H9 (cell line): ENCODE measurements around the gene UCP3. TPM values are rescaled to one million over a fixed set of nuclear protein-coding genes. Genes with fewer than 3 reads are reported as not detected.

Experiments
- DNase-seq: peaks from one replicate; pipeline ENCODE4 v3.0.0-alpha.2; 2017
- H2AFZ ChIP-seq: one replicate; pipeline ENCODE4 v1.6.1; 2013; ENCODE audit warnings: mild to moderate bottlenecking, low read length, control low read depth, moderate library complexity
- H2AK5ac ChIP-seq: 2 replicates; pipeline ENCODE4 v1.6.1; 2013; ENCODE audit warnings: low read length, control low read depth, mixed read lengths; ENCODE audit not compliant: insufficient read length
- H2BK120ac ChIP-seq: one replicate; pipeline ENCODE4 v1.6.1; 2013; ENCODE audit warnings: low read depth, mild to moderate bottlenecking, low read length, control low read depth, inconsistent platforms; ENCODE audit not compliant: poor library complexity, severe bottlenecking
- H2BK12ac ChIP-seq: 2 replicates; pipeline ENCODE4 v1.6.1; 2013; ENCODE audit warnings: low read length, control low read depth, mixed read lengths, low read depth; ENCODE audit not compliant: insufficient read length
- H2BK15ac ChIP-seq: 2 replicates; pipeline ENCODE4 v1.6.1; 2013; ENCODE audit warnings: low read depth, low read length, control low read depth
- H2BK20ac ChIP-seq: one replicate; pipeline ENCODE4 v1.6.1; 2013; ENCODE audit warnings: low read depth, mild to moderate bottlenecking, low read length, control low read depth, inconsistent platforms; ENCODE audit not compliant: poor library complexity, severe bottlenecking
- H2BK5ac ChIP-seq: 2 replicates; pipeline ENCODE4 v1.6.1; 2013; ENCODE audit warnings: low read length, control low read depth, mixed read lengths; ENCODE audit not compliant: insufficient read length
- H3K14ac ChIP-seq: 2 replicates; pipeline ENCODE4 v1.6.1; 2013; ENCODE audit warnings: low read length, control low read depth; ENCODE audit not compliant: insufficient read depth
- H3K18ac ChIP-seq: 2 replicates; pipeline ENCODE4 v1.6.1; 2013; ENCODE audit warnings: low read depth, mild to moderate bottlenecking, mixed read lengths, low read length, control low read depth; ENCODE audit not compliant: insufficient read length
- H3K23ac ChIP-seq: 2 replicates; pipeline ENCODE4 v1.6.1; 2013; ENCODE audit warnings: low read length, control low read depth, mixed read lengths, low read depth; ENCODE audit not compliant: insufficient read length
- H3K23me2 ChIP-seq: 2 replicates; pipeline ENCODE4 v1.6.1; 2013; ENCODE audit warnings: low read depth, mild to moderate bottlenecking, mixed read lengths, low read length, control low read depth; ENCODE audit not compliant: insufficient read length, poor library complexity, severe bottlenecking
- H3K27ac ChIP-seq: 2 replicates; pipeline ENCODE4 v1.5.1; 2013; ENCODE audit warnings: low read length, control low read depth, mixed read lengths, low read depth; ENCODE audit not compliant: insufficient read length
- H3K27me3 ChIP-seq: 2 replicates; pipeline ENCODE4 v1.6.1; 2013; ENCODE audit warnings: low read length, control low read depth, inconsistent platforms; ENCODE audit not compliant: insufficient read depth
- H3K4ac ChIP-seq: 2 replicates; pipeline ENCODE4 v1.6.1; 2013; ENCODE audit warnings: low read depth, mild to moderate bottlenecking, control low read depth, inconsistent platforms, low read length, moderate library complexity
- H3K4me1 ChIP-seq: 2 replicates; pipeline ENCODE4 v1.6.1; 2013; ENCODE audit warnings: low read length, control low read depth, inconsistent platforms; ENCODE audit not compliant: insufficient read depth
- H3K4me2 ChIP-seq: 2 replicates; pipeline ENCODE4 v1.6.1; 2013; ENCODE audit warnings: low read length, control low read depth, mixed read lengths; ENCODE audit not compliant: insufficient read length, insufficient read depth
- H3K56ac ChIP-seq: 2 replicates; pipeline ENCODE4 v1.6.1; 2013; ENCODE audit warnings: low read depth, mild to moderate bottlenecking, mixed read lengths, low read length, control low read depth; ENCODE audit not compliant: insufficient read length
- H3K79me1 ChIP-seq: 2 replicates; pipeline ENCODE4 v1.6.1; 2013; ENCODE audit warnings: low read depth, mild to moderate bottlenecking, moderate library complexity, low read length, control low read depth, inconsistent platforms; ENCODE audit not compliant: insufficient read depth, poor library complexity, severe bottlenecking
- H3K79me2 ChIP-seq: 2 replicates; pipeline ENCODE4 v1.6.1; 2013; ENCODE audit warnings: low read length, control low read depth, inconsistent platforms; ENCODE audit not compliant: insufficient read depth
- H3K9ac ChIP-seq: 2 replicates; pipeline ENCODE4 v1.6.1; 2013; ENCODE audit warnings: low read length, control low read depth, mixed read lengths; ENCODE audit not compliant: insufficient read length; ENCODE audit errors: extremely low read depth
- H3K9me3 ChIP-seq: one replicate; pipeline ENCODE4 v1.6.1; 2013; ENCODE audit warnings: low read depth, low read length, inconsistent platforms; ENCODE audit not compliant: control insufficient read depth
- H3T11ph ChIP-seq: one replicate; pipeline ENCODE4 v1.6.1; 2013; ENCODE audit warnings: mild to moderate bottlenecking, low read length, control low read depth, inconsistent platforms
- H4K20me1 ChIP-seq: one replicate; pipeline ENCODE4 v1.6.1; 2013; ENCODE audit not compliant: control insufficient read depth, insufficient read length, insufficient read depth
- H4K5ac ChIP-seq: 2 replicates; pipeline ENCODE4 v1.6.1; 2013; ENCODE audit warnings: low read depth, mild to moderate bottlenecking, mixed read lengths, low read length, control low read depth; ENCODE audit not compliant: insufficient read length
- H4K8ac ChIP-seq: replicated peaks from 2 replicates; pipeline ENCODE4 v1.6.1; 2013; ENCODE audit warnings: low read length, control low read depth, mixed read lengths, low read depth; ENCODE audit not compliant: insufficient read length
- H4K91ac ChIP-seq: 2 replicates; pipeline ENCODE4 v1.6.1; 2013; ENCODE audit warnings: low read depth, mild to moderate bottlenecking, moderate library complexity, mixed read lengths, low read length, control low read depth; ENCODE audit not compliant: insufficient read length
- H3K27ac Mint-ChIP-seq, 3 experiments: 2 replicates in 2 of 3; 3 replicates in 1 of 3; pipeline ENCODE4 v1.8.0; 2020 to 2021; ENCODE audit warnings: mixed read lengths in 3 of 3, mild to moderate bottlenecking in 1 of 3, moderate library complexity in 1 of 3
- H3K27me3 Mint-ChIP-seq: 2 replicates; pipeline ENCODE4 v1.8.0; 2021; ENCODE audit warnings: low read depth, mild to moderate bottlenecking, moderate library complexity, mixed read lengths
- H3K36me3 Mint-ChIP-seq, 3 experiments: 2 replicates in 2 of 3; 3 replicates in 1 of 3; pipeline ENCODE4 v1.8.0; 2020 to 2021; ENCODE audit warnings: low read depth in 3 of 3, mixed read lengths in 3 of 3; ENCODE audit not compliant: insufficient read depth in 1 of 3
- H3K4me1 Mint-ChIP-seq, 2 experiments: 2 replicates each; pipeline ENCODE4 v1.8.0; 2020; ENCODE audit warnings: mixed read lengths in 2 of 2
- H3K4me3 Mint-ChIP-seq, 2 experiments: 2 replicates in 1 of 2; 3 replicates in 1 of 2; pipeline ENCODE4 v1.8.0; 2020 to 2021; ENCODE audit warnings: mild to moderate bottlenecking in 2 of 2, mixed read lengths in 2 of 2, moderate library complexity in 1 of 2
- H3K9me3 Mint-ChIP-seq, 2 experiments: 2 replicates in 1 of 2; 3 replicates in 1 of 2; pipeline ENCODE4 v1.8.0; 2020; ENCODE audit warnings: mild to moderate bottlenecking in 2 of 2, mixed read lengths in 2 of 2, moderate library complexity in 1 of 2
- CTCF ChIP-seq: fragments of 200-600 bp; sonication (generic); conservative IDR thresholded peaks from 3 replicates; pipeline ENCODE4 v1.8.0; 2021; ENCODE audit warnings: antibody characterized with exemption, mild to moderate bottlenecking
- total RNA-seq: library from RNA; stranded (reverse); gene quantifications from 2 replicates; pipeline ENCODE4 v1.2.1, GENCODE V29; 2021

The UCP3 gene
- total RNA-seq, 1 experiment from 2014 or later: 0.85 TPM

GRCh38 chr11:74055938-74056337, 47.1 kb upstream of the UCP3 start:
- Mint-ChIP-seq H3K27me3 (no peaks in the 10 kb centered on the region), H3K27ac (peak overlapping the region in 1 of 3 experiments; percentile 30; a peak in 1 of 7 replicates)
- H4K8ac ChIP-seq: no peak overlapping the region

More at GRCh38 chr11:74055938-74056337, 47.1 kb upstream of the UCP3 start:
- H3K9me3 ChIP-seq: no peaks in the 10 kb centered on the region
- no peak overlapping the region for H3K23ac ChIP-seq
- no peak overlapping the region for H3K4me3 Mint-ChIP-seq
- H3K9ac ChIP-seq: no peak overlapping the region
- H3K4me1 ChIP-seq: no peaks in the 10 kb centered on the region
- H3K27me3 ChIP-seq: no peaks in the 10 kb centered on the region
- H3T11ph ChIP-seq: no peak overlapping the region
- no peak overlapping the region for H4K91ac ChIP-seq
- H3K27ac ChIP-seq: no peak overlapping the region
- H2BK15ac ChIP-seq: no peak overlapping the region
- H2AFZ ChIP-seq: no peak overlapping the region
- no peak overlapping the region for H2BK5ac ChIP-seq
- no peak overlapping the region for H3K14ac ChIP-seq
- H3K18ac ChIP-seq: no peak overlapping the region
- peaks cover 4 to 25% (median 16%) of the 10 kb centered on the region in 3 experiments; a peak in 6 of 7 replicates for H3K36me3 Mint-ChIP-seq
- no peaks in the 10 kb centered on the region for H3K23me2 ChIP-seq
- TF ChIP-seq CTCF: no peak
- no peak overlapping the region for H2BK12ac ChIP-seq
- H3K9me3 Mint-ChIP-seq: no peaks in the 10 kb centered on the region
- no peak overlapping the region for H3K4ac ChIP-seq
- no peaks in the 10 kb centered on the region for H3K79me1 ChIP-seq
- H3K4me2 ChIP-seq: no peak overlapping the region
- no peak overlapping the region for H4K5ac ChIP-seq
- H2AK5ac ChIP-seq: no peak overlapping the region
- no peaks in the 10 kb centered on the region for H4K20me1 ChIP-seq
- H2BK120ac ChIP-seq: no peak overlapping the region
- H3K79me2 ChIP-seq: no peaks in the 10 kb centered on the region
- DNase-seq: no peak
- peaks cover 5 to 6% of the 10 kb centered on the region in 2 experiments for H3K4me1 Mint-ChIP-seq
- no peak overlapping the region for H2BK20ac ChIP-seq
- H3K56ac ChIP-seq: no peak overlapping the region
